Pons (tissue), 1 donor: ENCODE results near the gene VPS13D.

Source experiments
- DNase-seq: peaks from one replicate; pipeline ENCODE4 v3.0.0-alpha.2; 2016; ENCODE audit warnings: low spot score

Gene VPS13D

GRCh38 chr1:12339811-12340543, 110.1 kb downstream of the VPS13D start:
- DNase-seq: no peak

- DNase-seq: no peak
Observed at GRCh38 chr1:12340544-12340930, 110.7 kb downstream of the VPS13D start.

- DNase-seq: no peak
Observed at GRCh38 chr1:12341667-12342066, 111.8 kb downstream of the VPS13D start.

DNA sequence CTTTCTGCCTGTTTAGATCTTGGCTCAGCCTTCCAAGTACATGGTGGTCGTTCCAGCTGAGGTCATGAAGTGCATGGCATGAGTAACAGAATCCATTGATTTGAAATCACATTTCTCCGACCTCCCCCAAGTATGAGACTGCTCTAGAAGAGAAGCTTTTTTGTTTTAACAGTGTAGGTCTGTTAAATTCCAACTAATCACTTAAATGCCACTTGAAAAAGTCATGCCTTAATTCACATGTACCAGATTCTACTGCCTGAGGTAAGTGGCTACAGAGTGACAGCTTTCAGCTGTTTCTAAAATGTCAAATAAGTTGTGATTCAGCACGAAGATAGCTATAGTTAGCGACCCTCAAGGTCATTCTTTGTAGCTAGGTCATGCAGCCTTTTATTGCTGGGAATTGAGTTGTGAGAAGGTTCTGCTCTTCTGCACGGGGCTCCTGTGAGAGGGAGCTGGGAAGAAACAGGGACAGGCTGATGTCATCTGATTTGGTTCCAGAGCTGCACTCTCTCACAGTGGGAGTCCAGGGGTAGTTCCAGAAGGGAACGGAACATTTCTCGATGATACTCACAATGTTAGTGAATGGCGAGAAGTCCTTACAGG, 112.7 kb downstream of the VPS13D start:
- DNase-seq: no peak

- DNase-seq: peak; percentile 64
Observed at GRCh38 chr1:12343823-12344487, 114.1 kb downstream of the VPS13D start.

DNA sequence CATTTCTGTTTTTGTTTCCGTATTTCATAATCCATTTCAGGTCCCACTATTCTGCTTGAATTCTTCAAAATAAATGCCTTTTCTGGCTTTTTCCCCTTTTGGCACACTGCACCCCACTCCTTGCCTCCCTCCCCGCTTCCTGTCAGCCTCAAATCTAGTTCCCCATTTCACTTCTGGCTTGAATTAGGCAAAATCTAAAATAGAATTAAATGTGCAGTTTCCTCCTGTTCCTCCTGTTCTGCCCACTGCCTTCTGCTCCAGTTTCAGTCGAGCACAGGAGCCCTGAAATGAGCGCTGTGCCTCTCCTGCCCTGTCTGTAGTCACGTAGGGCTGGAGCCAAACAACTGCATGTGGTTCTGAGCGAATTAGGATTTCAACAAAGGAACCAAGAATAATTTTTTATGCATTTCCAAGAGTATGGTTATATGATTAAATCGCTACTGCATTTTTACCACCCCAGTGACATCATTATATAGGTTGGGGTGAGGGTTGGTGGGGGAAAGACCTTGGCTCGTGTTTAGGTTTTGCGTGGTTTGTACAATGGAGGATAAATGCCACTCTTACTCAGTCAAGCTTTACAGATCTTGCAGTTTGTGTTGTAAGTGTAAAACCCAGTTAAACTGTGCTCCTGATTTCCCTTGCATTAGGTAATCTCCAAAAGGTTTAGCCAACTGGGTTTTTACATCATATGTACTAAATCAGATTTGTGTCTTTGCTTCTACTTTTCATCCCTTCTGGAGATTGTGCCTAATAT, 114.9 kb downstream of the VPS13D start:
- peak; percentile 76 for DNase-seq

GRCh38 chr1:12345350-12346217, 115.8 kb downstream of the VPS13D start:
- DNase-seq: no peak

- DNase-seq: no peak
Observed at GRCh38 chr1:12346483-12347151, 116.8 kb downstream of the VPS13D start.

DNA sequence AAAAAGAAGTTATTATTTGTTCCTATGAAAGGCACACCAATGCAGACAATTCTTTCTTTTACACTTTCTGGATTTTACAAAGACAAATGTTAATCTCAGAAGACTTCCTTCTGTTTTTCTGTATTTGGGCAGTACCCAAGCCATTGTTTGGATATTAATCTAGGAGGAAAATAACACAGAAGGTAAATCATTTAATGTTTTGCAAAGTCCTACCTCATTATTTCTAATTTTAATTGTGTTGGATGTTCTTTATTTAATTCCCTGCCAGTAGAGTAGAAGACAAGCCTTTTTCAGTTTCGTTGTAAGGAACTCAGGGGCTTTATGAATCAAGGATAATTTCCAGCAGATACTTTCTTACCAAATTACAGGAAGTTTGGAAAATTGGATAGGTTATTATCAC, 118.3 kb downstream of the VPS13D start:
- DNase-seq: no peak

DNA sequence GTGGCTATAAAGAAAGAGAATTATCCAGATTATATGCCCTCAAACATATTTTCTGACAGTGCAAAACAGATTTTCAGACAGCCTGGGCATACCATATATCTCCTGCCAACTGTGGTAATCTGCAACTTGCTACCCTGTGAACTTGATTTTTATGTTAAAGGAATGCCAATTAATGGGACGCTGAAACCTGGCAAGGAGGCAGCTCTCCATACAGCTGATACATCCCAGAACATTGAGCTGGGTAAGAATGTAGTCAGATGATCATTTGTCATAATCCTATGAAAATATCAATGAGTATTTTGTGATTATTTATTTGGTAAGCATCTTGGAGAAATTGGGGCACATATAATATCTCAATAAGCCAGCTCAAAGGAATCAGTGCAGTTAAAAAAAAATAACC, 124.2 kb downstream of the VPS13D start:
- no peak for DNase-seq

DNA sequence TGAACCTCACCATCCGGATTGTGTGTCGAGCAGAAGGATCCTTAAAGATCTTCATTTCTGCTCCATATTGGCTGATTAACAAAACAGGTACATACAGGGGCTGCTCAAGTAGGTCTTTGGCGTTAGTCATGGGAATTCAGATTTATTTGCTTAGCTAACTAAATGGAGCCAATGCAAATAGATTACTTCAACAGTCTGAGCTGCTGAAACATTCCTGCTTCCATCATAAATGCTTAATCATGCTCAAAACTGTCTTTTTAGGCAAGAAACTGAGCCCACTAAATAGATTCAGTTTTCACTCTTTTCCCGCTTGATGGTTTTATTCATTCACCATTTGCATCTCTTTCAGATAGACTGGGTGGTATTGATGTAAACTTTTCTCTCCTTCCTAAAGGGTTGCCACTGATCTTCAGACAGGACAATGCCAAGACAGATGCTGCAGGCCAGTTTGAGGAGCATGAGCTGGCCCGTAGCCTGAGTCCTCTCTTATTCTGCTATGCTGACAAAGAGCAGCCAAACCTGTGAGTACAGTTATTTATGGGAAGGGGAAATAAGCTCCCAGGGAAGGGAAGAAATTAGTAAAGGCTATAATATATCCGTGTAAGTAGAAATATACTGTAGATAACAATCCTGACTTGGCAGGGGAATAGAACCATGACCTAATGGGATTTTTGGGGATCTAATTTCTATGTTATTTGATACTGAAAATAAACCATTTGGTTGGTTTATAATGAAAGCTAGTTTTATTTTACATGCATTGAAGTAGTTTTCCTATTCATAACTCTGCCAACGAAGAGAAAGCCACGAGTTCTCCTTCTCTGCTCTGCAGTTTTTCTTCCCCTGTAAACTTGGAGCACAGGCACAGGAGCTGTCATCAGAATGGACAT, 126.4 kb downstream of the VPS13D start:
- no peak for DNase-seq

- DNase-seq: no peak
Observed at GRCh38 chr1:12358499-12358898, 128.7 kb downstream of the VPS13D start.

GRCh38 chr1:12359359-12360133, 129.7 kb downstream of the VPS13D start:
- no peak for DNase-seq

GRCh38 chr1:12368646-12369045, 138.8 kb downstream of the VPS13D start:
- no peak for DNase-seq

GRCh38 chr1:12369258-12369657, 139.4 kb downstream of the VPS13D start:
- DNase-seq: peak; percentile 52

DNA sequence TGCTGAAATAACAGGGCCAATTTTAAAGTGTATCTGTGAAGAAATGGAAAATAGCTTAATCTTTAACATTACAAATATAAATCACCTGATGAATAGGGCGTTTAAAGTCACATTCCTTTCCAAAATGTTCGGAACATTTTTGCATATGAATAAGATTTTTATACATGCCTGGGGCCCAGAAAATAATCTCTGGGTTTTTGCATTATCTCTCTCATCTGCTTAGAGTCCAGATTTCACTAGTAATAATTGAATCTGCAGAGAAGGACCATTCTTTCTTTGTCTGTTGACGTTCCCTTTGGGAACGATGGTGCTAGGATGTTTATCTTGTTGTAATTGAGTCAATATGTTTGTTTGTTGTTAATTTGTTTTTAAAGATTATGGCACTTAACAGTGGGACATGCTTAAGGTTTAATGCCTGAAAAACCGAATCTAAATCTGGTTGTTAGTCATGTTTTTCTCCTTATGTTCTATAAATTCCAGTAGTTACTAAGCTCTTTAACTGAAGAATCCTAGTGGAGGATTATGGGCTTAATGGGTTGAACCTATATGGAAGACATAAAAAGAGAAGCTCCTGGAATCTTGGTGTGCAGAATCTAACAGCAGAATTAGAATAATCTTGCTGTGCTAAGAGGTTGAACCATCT, 140.6 kb downstream of the VPS13D start:
- DNase-seq: no peak

DNA sequence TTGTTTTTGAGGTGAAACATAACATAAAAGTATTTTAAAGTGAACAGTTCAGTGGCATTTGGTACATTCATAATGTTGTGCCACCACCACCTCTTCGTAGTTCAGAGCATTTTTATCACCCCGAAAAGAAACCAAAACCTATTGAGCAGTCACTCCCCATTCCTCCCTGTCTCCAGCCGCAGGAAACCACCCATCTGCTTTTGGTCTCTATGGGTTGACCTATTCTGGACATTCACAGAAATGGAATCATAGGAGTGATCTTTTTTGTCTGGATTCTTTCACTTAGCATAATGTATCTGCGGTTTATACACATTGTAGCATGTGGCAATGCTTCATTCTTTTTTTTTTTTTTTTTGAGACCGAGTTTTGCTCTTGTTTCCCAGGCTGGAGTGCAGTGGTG, 141.2 kb downstream of the VPS13D start:
- DNase-seq: no peak

DNA sequence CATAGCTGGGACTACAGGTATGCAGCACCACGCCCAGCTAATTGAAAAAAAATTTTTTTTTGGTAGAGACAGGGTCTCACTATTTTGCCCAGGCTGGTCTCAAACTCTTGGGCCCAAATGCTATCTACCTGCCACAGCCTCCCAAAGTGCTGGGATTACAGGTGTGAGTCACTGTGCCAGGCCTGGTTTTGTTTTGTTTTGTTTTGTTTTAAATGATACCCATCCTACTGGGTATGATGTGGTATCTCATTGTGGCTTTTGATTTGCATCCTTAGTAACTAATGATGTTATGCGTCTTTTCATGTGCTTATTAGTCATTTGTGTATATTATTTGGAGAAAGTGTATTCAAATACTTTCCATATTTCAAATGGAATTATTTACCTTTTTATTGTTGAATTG, 142.3 kb downstream of the VPS13D start:
- no peak for DNase-seq

DNA sequence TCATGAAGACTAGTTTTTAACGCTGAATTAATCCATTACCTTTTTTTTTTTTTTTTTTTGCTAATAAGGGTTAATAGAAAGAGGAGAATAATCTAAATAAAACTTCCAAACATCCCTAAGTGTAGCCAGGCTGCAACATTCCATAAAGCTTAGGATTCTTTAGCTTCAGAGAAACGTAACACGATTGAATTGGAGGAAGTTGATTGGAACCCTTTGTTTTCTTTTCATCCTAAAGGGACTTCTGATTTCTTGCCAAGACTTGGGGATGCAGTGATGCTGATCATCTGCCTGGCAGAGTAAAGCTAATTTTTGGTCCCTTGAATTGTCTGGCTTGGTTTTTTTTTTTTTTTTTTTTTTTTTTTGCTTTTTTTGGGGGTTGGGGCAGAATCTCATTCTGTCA, 142.9 kb downstream of the VPS13D start:
- peak; percentile 22 for DNase-seq
